Activated CD4-positive, alpha-beta T cell treated with anti-CD3 and anti-CD28 coated beads for 4 hours (primary cell): Measurements from ENCODE around the gene TRMT1L.
"Not testable (repeated sequence)": the region's sequence is repeated elsewhere in the genome, so short reads cannot be mapped to it uniquely, and the experiment has no call there.

Experiments
- DNase-seq, 2 donors: peaks; one replicate each; pipeline ENCODE4 v3.0.0-alpha.2; 2020

TRMT1L gene, protein sequence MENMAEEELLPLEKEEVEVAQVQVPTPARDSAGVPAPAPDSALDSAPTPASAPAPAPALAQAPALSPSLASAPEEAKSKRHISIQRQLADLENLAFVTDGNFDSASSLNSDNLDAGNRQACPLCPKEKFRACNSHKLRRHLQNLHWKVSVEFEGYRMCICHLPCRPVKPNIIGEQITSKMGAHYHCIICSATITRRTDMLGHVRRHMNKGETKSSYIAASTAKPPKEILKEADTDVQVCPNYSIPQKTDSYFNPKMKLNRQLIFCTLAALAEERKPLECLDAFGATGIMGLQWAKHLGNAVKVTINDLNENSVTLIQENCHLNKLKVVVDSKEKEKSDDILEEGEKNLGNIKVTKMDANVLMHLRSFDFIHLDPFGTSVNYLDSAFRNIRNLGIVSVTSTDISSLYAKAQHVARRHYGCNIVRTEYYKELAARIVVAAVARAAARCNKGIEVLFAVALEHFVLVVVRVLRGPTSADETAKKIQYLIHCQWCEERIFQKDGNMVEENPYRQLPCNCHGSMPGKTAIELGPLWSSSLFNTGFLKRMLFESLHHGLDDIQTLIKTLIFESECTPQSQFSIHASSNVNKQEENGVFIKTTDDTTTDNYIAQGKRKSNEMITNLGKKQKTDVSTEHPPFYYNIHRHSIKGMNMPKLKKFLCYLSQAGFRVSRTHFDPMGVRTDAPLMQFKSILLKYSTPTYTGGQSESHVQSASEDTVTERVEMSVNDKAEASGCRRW

DNA sequence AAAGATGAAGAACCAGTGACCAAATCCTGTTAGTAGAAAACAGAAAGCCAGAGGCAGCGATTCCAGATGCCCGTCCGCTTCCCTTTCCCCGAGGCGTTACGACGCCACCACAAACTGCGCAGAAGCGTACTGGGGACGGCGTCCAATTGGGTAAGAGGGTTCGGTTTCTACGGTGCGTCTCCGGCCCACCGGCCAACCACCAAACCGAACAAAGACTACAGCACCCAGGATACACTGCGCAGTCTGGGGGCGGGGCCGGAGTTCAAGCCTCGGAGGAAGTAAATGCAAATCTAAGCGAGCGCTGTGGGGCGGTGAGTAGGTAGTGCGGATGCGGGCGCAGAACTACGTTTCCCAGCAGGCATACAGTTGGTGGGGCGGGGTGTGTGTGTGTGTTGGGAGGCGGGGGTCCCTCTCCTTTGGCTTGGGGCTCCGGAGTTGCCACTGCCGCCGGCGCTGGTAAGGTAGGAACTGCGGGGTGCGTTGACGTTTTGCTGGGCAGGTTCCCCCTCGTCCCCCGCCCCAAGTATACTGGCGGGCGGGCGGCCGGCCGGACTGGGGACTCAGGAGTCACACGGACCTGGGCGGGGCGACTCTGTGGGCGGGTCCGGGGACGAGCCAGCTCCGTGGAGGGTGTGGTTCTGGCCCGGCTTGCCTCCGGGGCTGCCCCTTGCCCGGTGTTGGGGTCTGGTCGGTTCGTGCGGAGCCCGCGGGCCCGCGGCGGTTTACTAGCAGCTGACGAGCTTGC lies at the start of gene TRMT1L, which contains the start of gene SWT1:
Gene TRMT1L, minus strand, starts transcription at position 100 of the 745 bp plus-strand sequence. CDS start 241 bp downstream, outside the sequence.
Gene SWT1, plus strand, starts transcription at position 314 of the 745 bp plus-strand sequence. CDS start 3,675 bp downstream, outside the sequence.
- DNase-seq: peak; percentile 98

DNA sequence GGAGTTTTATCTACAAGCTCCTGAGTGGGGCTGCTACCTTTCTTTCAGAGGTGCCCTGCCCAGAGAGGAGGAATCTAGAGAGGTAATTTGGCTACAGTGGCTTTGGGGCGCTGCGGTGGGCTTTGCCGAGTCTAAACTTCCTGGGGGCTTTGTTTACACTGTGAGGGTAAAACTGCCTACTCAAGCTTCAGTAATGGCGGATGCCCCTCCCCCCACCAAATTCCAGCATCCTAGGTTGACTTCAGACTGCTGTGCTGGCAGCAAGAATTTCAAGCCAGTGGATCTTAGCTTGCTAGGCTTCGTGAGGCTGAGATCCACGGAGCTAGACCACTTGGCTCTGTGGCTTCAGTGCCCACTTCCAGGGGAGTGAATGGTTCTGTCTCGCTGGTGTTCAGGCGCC lies 44.1 kb upstream of the TRMT1L start:
- no peak for DNase-seq

DNA sequence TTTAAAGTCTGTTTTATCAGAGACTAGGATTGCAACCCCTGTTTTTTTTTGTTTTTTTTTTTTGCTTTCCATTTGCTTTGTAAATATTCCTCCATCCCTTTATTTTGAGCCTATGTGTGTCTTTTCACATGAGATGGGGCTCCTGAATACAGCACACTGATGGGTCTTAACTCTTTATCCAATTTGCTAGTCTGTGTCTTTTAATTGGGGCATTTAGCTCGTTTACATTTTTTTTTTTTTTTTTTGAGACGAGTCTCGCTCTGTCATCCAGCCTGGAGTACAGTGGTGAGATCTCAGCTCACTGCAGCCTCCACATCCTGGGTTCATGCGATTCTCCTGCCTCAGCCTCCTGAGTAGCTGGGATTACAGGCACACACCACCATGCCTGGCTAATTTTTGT lies 42.0 kb upstream of the TRMT1L start:
- DNase-seq: not testable (repeated sequence)

DNA sequence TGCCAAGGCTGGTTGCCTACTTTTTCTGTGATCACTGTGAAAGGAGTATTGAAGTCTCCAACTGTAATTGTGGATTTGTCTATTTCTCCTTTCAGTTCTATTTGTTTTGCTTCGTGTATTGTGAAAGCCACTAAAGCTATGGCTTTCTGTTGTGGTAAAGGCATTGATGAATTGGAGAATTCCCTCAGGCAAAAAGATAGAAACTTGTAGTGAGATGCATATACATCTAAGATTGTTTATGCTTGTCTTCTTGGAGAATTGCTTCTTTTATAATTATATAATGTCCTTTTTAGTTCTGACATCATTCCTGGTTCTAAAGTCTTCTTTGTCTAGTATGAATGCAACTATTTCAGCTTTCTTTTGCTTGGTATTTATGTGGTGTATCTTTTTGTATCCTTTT lies 37.0 kb upstream of the TRMT1L start:
- no peak for DNase-seq

DNA sequence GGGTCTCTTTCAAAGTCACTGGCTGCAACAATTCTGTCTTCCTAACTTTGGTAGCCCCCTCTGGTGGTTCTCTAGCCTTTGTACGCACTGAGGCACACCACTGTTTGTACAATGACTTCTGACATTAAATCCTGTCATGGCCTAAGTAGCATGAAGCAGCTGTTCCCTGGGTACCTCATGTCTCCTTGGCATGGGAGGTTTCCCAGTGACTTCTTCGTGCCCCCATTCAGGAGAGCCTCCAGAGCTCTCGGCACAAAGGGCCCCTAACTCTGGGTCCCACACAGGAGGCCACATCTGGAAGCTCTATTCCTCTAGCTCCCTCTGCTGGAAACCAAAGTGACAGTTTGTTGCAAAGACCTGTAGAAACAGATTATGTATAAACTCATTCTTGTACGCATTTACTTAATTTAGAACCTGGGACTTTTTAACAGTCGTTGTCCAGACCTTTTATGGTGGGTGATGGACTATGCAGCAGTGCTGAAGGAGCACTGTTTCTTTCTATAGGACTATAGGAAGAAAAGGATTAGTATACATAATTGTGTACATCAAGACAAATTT lies 13.6 kb upstream of the TRMT1L start:
- peak; percentile 16 to 45 for DNase-seq

DNA sequence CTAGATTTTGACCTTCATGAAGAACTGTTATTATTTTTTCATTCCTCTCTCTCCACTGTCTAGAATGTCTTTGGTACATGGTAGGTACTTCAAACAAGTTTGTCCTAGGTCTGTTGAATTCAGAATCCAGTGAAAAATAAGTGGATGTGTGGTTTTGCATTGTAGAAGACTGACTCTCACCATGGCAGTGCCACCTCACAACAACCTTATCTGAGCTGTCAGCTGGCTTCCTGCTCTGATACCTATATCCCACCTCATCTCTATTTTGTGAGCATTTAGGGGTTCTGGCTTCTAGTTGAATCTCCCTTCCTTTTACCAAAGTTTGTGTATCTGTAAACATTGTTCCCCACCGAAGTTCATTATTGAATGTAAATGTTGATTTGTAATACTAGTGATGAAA lies 9.4 kb upstream of the TRMT1L start:
- no peak for DNase-seq

DNA sequence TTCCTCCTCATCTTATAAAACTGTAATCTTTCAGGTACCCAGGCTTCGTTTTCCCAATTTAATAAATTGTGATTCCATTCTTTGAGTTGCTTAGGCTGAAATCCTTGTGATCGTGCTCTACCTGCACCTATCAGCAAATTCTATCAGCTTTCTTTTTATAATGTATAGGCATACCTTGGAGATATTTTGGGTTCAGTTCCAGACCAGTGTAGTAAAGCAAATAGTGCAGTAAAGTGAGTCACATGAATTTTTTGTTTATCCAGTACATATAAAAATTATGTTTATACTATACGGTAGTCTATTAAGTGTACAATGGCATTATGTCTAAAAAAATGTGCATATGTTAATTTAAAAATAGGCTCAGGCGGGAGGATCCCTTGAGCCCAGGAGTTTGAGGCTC lies 5.7 kb upstream of the TRMT1L start:
- no peak for DNase-seq

DNA sequence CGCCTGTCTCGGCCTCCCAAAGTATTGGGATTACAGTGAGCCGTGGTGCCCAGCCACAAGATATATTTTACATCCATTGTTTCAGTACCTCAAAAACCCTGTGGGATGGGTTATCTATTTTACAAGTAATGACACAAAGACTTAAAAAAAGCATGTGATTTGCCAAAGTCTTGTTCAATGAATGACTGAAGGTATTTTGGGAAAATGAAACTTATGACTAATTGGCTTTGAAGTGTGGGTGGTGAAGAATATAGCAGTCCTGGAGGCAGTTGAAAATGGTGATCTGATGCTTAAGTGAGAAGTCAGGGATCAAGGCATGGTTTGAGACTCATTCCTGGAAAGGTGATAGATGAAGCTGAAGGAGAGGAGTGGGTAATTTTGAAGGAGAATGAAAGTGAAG lies 3.2 kb upstream of the TRMT1L start:
- no peak for DNase-seq

DNA sequence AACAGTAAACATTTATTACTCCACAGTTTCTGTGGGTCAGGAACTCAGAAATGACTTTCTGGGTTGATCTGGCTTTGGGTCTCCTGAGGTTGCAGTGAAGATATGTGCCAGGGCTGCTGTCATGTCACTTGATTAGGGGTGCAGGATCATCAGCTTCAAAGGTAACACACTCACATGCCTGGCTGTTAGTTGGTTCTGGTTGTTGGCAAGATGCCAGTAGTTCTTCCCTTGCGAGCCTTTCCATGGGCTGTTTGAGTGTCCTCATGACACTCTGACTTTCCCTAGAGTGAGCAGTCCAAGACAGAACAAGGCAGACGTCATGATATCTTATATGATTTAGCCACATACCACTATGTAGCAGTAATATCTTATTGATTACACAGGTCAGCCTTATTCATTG lies 2.0 kb upstream of the TRMT1L start:
- no peak for DNase-seq

DNA sequence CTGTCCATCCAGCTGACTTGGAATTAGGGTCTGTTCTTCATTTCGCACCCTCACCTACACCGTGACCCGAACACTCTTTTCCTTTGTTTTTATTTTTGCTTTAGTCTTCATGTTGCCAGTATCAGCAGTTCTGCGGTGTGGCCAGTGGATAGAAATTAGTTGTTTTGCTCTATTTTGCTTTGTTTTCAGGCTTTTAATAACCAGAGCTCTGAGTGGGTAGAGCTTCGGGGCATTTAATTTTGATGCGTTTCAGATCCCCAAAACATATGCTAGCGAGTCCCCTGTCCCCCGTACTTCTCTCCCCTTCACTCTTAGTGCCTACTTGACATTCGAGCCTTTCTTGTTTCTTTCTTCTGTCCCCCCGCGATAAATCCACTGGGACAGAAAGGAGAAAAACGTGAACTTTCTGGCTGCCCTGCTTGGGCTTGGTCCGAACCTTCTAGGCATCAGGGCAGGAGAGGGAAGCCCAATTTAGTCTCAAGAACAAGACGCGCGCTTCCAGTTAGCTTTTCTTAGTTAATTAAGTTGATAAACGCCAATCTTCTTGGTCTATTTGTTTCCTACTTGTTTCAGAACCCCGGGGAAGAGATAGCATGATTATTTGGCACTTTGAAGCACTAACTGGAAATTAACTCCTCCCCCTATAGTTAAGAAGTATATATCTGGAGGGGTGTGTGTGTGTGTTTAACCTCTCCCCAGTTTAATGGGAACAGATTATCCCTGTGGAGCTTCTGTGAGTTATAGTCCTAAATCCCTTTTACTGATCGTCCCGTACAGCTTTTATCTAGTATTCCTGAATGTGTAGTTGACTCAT lies 1.1 kb upstream of the TRMT1L start:
- peak in 1 of 2 donors; percentile 3 for DNase-seq

DNA sequence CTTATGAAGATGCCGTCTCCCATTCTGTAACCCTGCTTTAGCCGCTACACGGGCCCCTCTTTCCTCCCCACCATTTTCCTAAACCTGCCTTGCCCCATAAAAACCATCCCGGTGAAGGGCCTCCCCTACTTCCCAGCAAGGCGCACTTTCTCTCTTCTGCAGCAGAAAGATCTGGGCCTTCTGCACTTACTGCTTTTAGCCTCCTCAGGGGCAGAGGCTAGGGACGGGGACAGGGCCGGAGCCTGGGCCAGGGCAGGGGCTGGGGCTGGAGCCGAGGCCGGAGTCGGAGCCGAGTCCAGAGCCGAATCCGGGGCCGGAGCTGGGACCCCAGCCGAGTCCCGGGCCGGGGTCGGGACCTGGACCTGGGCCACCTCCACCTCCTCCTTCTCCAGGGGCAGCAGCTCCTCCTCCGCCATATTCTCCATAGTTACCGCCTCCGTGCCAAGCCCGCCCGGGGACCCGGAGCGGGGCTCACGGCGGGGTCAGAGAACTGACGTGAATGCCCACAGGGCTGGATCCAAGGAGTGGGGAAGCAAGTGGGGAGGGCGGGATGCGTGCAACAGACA lies 382 bp downstream of the TRMT1L start:
- no peak for DNase-seq

DNA sequence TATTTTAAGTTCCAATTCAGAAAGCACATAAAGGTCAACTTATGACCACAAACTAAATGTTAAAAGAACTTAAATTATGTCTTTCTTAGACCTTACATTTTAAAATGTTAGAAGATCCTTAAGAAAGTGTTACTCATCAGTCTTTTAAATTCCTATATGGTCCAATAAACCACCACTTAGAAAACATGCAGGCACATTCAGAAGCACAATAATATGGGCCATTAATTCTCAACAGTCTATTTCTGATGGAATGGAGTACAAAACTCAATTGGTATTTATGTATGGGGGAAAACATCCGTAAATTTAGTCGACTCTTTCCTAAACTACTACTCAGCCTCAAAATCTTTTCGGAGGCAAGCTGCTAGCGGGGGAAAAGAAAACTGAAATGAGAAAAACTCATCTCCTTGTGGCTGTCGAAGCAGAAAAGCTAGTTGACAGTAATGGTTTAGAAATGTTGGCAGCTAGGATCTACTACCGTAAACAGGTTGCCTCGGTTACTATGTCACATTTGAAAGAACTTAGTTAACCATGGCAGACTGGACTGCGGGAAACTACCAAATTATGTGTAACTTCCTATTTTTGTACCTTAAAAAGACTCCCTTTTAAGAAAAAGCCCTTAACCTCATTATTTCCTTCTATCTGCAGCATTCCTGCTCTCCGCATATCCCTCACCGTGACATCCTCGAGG lies 1.0 kb downstream of the TRMT1L start:
- no peak for DNase-seq

DNA sequence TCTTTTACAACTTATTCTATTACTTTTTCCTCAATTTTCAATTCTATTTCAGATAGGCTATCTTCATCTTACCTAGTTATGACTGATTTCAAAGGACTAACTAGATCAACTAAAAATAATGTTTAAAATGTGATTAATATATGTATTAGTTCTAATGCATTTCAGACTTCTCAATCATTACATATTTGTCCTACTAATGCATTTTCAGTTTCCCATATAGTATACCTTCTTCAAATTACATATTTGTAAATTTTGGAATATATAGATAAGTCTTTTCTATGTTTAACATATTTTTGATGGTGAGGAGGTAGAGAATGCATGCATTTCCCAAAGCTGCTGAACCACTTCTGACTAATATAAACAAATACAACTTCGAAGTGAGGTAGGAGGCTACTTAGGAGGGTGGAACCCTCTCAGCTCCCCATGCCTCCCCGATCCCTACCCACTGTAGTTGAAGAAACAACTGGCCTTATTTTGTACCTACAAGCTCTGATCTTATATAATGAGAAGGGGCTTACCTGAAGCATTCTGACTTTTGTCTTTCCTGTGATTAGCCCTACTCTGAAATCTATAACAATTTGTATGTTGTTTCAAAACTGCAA lies 1.7 kb downstream of the TRMT1L start:
- DNase-seq: no peak

DNA sequence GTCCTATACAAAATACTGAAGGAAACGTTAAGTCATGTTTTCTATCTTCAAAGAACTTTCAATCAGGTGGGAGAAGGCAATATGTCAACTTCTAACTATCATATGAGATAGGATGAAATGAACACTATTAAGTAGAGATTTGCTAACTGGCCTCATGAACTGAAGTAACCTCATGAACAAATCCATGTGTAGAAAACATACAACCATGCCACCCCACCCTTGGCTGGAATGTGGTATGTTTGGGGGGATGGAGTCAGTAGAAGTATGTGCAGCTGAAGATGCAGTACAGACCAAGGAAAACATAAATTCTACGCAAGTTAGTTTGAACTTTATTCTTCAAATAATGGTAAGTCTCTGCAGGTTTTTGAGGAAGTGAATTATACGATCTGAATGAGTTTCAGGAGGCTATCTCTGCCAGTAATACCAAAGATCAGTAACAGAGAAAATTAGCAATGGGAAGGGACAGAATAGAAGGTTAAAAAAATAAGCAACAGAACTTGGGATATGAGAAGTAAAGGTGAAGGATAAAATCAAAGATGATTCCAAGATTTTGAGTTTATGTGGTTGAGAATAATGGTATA lies 4.5 kb downstream of the TRMT1L start:
- DNase-seq: no peak

DNA sequence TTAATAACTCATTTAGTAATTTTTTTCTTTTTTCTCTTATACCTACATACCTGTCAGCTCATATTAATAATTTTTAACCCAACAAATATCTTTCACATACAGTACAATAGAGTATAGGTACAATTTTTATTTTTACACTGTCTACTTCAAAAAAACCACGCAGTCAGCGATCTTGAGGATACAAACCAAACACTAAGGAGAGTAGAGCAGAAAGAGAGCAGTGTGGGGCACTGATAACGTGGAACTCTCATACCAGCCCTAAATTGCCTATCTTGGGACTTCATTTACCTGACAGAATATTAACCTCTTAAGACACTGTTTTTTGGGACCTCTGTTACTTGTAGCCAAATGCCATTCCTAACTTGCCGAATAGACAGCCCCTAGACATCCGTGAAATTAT lies 5.5 kb downstream of the TRMT1L start:
- DNase-seq: no peak

DNA sequence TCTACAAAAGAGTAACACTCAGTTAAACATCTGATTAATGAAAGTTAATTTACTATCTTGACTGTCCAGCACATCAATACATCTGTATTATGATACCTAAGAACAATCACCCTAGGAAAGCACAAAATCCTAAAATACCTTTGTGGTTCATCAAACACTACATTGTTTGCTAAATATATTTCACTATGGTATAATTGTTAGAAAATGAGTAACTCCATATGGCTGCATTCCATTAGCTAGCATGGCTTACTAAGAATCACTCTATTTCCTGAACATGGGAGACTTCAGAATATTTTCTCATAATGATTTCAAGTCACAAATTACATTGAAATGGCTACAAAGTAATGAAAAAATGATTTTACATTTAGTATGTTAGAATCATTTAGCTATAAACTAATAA lies 12.5 kb downstream of the TRMT1L start:
- DNase-seq: no peak

DNA sequence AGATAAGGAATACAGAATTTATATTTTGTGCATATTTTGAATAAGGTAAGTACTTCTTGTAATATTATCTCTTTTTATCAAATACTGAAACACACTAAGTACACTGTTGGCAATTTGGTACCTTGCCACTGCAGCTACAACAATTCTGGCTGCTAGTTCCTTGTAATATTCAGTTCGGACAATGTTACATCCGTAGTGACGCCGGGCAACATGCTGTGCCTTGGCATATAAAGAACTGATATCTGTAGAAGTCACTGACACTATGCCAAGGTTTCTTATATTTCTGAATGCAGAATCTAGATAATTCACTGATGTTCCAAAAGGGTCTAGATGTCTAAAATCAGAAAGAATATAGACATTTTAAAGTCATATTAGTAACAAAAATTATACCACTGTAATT lies 17.5 kb downstream of the TRMT1L start:
- DNase-seq: no peak

DNA sequence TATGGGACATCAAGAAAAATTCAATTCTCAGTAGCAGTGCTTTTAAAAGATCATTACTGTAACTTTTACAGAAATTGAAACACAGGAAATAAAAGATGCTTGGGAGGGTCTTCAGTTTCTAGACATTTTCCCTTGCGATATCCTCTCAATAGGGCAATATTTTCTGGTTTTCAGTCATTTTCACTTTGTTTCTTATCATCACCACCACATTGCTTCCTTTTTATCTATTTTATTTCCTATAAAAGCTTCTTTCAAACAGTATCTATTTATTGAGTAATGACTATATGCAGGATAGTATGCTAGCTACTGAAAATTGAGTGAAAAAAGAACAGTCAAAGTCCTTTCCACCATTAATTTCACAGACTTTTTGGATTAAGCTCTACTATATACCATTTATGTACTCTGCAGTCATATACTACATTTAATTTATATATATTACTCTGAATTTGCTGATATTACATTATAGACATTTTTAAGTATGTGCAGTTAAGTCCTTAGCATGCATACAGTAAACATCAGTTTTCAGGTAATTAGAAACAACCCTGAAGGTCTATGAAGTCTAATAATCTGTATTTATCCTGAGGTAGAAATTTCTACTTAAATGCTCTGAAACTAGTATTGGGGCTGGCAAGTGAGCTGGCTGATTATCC lies 18.7 kb downstream of the TRMT1L start:
- DNase-seq: no peak

DNA sequence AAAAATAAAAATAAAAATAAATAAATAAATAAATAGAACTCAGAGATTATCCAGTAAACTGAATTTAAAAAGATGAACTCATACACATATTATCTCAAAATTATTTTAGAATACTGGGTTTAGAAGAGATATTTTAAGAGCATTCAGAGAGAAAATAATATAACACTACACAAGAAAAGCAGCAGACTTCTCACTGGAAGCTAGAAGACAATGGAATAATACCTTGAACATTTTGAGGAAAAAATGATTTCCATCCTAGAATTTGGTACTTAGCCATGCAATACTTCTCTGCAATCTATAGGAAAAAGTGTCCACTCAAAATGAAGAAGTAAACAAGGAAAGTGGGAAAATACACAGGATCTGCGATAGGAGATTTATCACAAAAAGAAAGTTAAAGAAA lies 24.2 kb downstream of the TRMT1L start:
- no peak for DNase-seq

DNA sequence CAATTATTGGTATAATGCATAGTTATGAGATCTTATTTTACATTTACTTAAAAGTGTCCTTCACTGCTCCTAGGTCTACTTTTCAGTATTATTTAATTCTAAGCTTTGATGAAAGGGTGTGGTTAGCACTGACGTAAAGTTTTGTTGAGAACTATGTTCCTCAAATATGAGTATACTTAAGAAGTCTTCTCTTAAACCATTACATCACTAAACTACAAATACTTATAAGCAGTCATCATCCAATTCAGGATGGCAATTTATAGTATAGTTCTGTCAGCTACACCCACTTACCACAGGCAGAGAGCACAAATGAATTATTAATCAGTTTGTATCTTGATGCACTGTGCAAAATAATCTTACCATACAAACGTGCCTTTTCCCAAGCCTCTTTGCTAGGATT lies 27.0 kb downstream of the TRMT1L start:
- no peak for DNase-seq
